Left forelimb (tissue), 1 donor: ENCODE measurements around the gene ZNF675.
"Not testable (repeated sequence)": the region's sequence is repeated elsewhere in the genome, so short reads cannot be mapped to it uniquely, and the experiment has no call there.

Experiments
- DNase-seq: peaks from one replicate; pipeline ENCODE4 v3.0.0-alpha.2; 2018; ENCODE audit warnings: low spot score

ZNF675 gene

GRCh38 chr19:23686621-23687423, at the start of gene ZNF675:
Gene ZNF675, minus strand, starts transcription at chr19:23687212. Its CDS starts 179 bp downstream, at chr19:23687033.
- DNase-seq, result peak; percentile 93

GRCh38 chr19:23730729-23731465, 43.9 kb upstream of the ZNF675 start:
- not testable (repeated sequence) for DNase-seq

GRCh38 chr19:23724161-23724560, 37.1 kb upstream of the ZNF675 start:
- DNase-seq, result not testable (repeated sequence)

GRCh38 chr19:23718802-23719201, 31.8 kb upstream of the ZNF675 start:
- no peak for DNase-seq

GRCh38 chr19:23716792-23717191, 29.8 kb upstream of the ZNF675 start:
- no peak for DNase-seq

- DNase-seq, result no peak
Measured at GRCh38 chr19:23709347-23709746, 22.3 kb upstream of the ZNF675 start.

DNA sequence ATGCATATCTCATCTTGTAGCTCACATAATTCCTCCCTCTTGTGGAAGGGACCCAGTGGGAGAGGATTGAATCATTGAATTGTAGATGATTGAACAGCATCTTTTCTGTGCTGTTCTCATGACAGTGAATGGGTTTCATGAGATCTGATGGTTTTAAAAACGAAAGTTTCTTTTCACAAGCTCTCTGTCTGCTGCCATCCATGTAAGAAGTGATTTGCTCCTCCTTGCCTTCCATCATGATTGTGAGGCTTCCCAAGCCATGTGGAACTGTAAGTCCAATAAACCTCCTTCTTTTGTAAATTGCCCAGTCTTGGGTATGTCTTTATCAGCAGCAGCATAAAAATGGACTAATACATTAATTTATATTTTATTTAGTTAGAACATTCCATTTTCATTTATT, 19.6 kb upstream of the ZNF675 start:
- no peak for DNase-seq

DNA sequence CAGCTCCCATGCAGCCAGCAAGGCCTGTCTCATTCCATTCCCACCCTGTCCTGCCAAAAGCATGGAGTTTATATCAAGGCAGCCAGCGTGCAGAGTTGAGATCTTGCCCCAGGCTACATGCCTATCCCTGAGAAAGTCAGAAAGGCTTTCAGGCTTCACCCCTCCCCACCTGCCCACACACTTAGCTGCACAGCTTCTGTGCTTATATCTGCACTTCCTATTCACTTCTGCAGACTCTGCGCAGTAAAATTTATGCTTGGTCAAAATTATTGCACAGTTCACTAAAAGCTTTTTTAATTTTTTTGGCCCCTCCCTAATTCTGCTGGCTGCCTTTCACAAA, 12.5 kb upstream of the ZNF675 start:
- no peak for DNase-seq

- DNase-seq, result no peak
Measured at GRCh38 chr19:23698711-23699520, 11.9 kb upstream of the ZNF675 start.

DNA sequence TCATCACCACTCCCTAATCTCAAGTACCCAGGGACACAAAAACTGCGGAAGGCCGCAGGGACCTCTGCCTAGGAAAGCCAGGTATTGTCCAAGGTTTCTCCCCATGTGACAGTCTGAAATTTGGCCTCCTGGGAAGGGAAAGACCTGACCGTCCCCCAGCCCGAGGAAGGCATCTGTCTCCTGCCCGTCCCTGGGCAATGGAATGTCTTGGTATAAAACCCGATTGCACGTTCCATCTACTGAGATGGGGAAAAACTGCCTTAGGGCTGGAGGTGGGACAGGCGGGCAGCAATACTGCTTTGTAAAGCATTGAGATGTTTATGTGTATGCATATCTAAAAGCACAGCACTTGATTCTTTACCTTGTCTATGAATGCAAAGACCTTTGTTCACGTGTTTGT, 5.9 kb upstream of the ZNF675 start:
- DNase-seq, result not testable (repeated sequence)

GRCh38 chr19:23673132-23673531, 13.9 kb downstream of the ZNF675 start:
- DNase-seq, result no peak

- not testable (repeated sequence) for DNase-seq
Measured at GRCh38 chr19:23668606-23669005, 18.4 kb downstream of the ZNF675 start.

DNA sequence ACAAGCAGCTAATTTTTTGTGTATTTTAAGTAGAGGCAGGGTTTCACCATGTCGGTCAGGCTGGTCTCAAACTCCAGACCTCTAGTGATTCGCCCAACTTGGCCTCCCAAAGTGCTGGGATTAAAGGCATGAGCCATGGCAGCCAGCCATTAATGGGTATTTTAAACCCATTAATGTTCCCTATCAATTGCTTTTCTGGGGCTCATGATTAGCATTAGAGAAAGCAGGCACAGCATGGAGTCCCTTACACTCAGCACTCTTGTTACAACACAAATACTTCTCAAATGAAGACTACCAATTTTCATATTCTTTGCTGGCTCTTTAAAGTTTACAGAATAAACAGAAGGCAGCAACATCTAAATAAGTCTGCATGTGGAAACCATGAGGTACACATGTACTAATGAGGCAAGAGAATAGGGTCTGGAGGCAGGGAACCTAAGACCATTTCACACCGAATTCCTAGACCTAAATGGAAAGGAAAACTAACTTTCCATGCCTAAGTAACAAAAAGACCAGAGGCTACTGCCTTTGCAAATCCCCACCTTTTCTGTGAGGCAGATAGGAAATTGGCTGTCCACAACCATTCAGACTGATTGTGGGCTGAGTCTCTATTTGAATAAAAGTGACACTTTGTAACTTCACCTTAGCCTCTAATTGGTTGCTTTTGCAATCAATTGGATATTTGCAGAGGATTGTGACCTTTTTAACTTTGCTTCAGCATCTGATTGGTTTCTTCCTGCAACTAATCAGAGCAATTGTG, 21.2 kb downstream of the ZNF675 start:
- no peak for DNase-seq

GRCh38 chr19:23649817-23650216, 37.2 kb downstream of the ZNF675 start:
- not testable (repeated sequence) for DNase-seq
